GM21723 (cell line): ENCODE results near the gene DCBLD1.
"Not testable (repeated sequence)": the region's sequence is repeated elsewhere in the genome, so short reads cannot be mapped to it uniquely, and the experiment has no call there.

Experiments
- ATAC-seq: cut with Tn5 transposase; IDR thresholded peaks from one replicate; pipeline ENCODE4 v1.9.1; 2021; ENCODE audit warnings: mild to moderate bottlenecking, moderate library complexity; ENCODE audit not compliant: unreplicated experiment

The DCBLD1 gene

DNA sequence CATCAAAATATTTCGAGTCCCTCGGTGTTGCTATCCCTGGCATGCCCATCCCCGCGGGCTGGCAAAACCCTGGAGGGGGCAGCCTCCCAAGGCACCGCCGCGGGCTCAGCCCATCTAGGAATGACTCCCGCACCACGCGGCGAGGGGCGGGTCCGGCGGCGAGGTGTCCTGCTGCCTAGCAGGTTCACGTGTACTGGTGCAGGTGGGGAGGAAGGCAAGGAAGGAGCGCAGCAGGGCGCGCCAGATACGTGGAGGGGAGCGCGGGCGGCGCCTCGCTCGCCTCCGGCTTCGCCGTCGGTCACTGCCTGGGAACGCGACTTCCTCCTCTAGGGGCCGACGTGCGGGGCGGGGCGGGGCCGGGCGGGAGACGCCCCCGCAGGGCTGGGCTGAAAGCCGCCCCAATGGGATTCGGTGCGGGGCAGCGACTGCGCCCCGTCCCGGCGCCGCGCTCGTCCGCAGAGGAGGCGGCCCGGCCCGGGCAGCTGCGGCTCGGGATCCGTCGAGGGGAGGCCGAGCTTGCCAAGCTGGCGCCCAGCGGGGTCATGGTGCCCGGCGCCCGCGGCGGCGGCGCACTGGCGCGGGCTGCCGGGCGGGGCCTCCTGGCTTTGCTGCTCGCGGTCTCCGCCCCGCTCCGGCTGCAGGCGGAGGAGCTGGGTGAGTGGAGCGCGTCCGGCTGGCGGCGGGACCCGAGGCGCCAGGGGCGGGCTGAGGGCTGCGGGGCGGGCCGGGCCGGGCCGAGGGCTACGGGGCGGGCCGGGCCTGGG, at the start of gene DCBLD1:
TSS of gene DCBLD1 (plus strand) at position 435 of the 764 bp plus-strand sequence. CDS start at position 543, 108 bp downstream.
- ATAC-seq: peak; percentile 73

DNA sequence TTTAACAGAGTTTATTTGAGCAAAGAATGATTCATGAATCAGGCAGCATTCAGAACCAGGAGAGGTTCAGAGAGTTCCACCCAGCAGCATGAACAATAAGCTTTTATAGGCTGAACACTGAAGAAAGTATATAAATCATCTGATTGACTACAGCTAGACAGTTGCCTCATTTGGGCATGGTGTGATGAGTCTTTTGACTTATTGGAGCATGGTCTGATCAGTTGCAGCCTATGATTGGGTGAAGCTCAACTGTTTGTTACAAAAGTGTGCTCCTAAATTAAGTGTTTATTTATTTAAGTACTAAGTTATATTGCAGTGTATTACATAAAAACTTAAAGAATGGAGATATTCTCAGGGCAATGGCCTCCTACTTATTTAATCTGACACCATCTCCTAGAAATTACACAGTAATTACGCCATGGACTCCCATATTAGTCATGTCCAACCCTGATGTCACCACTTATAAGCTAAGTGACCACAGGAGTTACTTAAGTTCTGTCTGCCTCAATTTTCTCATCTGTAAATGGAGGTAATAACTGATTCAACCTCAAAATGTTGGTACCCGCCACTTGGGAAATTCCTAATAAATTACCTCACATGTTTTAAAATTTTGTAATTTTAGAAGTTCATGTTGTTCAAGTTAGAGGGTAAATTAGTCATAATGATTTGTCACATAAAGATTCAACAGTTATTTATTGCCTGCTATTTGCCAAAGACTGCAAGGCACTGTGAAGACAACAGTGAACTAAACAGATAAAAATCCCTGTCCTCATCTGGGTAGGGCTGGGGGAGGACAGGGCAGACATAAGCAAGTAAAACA, 41.6 kb upstream of the DCBLD1 start:
- ATAC-seq: no peak

DNA sequence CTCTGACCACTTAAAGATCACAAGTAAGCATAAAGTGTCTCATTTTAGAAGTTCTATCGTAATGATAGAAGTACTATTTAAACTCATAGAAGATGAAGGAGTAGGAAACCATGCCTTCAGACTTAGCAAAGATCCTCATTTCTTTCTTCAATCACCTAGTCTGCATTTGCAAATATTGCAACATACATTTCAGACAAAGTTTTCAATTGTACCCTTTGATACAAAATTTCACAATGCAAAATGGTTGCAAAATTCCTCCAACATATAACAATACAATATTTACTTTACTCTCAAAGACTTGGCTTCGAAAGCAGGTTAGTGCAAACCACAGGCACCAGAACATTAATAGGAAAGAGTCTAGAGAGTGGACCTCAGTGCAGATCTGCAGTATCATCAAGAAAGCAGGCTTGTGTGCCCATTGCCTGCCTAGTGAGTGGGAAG, 40.6 kb upstream of the DCBLD1 start:
- ATAC-seq: no peak

DNA sequence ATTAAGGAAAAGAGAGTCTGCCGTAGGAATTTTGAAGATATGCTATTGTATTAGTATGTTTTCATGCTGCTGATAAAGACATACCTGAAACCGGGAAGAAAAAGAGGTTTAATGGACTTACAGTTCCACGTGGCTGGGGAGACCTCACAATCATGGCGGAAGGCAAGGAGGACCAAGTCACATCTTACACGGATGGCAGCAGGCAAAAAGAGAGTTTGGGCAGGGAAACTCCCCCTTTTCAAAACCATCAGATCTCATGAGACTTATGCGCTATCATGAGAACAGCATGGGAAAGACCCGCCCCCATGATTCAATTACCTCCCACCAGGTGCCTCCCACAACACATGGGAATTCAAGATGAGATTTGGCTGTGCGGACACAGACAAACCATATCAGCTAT, 40.2 kb upstream of the DCBLD1 start:
- not testable (repeated sequence) for ATAC-seq

DNA sequence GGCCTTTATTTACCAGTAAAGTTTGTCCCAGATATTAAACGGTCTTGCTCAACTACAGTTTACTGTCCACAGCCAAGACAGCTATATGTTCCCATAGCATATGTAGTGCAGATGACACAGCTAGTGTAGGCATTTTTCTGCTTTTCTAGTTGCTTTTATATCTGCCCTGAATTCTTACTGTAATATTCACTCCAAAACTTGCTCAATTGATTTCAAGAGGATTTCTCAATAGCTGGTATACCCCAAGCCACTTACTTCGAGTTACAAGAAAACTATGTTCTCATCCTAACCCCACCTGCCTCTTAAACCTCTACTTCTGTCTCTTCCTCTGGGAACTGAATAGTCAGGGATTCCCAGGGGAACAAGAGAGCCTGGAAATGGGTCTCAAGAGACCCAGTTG, 37.9 kb upstream of the DCBLD1 start:
- no peak for ATAC-seq

DNA sequence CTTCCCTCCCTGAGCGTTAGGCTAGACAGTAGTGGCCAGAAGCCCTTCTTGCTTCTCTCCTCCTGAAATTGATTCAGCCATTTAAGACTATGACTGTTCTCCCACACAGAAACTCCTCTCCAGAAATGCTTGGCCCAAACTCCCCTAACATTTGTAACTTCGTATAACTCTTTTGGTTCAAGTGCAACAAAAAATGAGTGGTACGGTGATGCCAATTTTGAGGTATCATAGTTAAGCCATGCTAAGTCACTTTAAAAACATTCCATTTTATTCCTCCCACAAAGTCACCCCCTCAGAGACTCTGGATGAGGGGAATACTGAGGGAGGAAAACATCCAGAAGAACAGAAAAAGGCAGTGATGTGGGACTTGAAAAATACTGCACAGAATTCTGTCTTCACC, 35.6 kb upstream of the DCBLD1 start:
- no peak for ATAC-seq

DNA sequence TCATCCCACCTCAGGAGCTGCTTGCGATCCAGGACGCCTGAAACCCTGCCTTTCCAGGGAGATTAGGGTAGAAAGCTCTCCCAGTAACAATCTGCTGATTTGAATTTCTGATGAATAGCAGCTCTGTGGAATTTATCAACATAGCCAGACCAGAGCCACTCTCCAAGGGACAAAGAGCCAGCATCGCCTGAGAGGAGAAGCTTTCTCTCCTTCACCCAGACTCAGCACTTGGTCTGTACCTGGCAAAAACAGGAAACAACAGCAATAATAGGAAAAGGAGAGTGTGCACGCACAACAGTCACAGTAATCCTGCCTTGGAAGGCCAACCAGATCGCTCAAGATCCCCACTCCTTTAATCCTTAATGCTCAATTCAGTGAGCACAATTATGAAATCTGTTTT, 34.5 kb upstream of the DCBLD1 start:
- ATAC-seq: no peak

DNA sequence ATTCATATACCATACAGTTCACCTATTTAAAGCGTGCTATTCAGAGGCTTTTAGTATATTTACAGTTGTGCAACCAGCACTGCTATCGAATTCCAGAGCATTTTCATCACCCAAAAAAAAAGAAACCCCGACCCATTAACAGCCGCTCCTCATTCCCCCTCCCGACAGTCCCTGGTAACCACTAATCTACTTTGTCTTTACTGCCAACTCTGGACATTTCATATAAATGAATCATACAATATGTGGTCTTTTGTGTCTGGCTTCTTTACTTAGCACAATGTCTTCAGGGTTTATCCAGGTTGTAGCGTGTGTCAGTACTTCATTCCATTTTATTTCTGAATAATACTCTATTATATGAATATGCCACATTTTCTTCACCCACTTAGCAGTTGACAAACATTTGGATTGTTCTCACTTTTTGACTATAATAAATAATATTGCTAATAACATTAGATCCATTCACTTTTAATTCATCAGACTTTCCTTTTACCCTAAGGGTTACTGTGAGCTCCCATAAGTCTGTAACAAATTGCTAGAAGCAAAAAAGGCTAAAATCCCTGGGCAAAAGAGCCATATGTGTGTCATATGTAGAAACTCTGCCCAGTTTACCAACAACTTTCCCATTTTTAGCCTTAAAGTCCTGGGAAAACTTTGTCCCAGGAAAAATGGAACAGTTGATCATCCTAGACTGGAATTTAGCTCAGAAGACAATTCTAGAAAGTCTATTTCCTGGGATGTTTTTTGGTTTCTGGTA, 33.6 kb upstream of the DCBLD1 start:
- ATAC-seq: no peak

DNA sequence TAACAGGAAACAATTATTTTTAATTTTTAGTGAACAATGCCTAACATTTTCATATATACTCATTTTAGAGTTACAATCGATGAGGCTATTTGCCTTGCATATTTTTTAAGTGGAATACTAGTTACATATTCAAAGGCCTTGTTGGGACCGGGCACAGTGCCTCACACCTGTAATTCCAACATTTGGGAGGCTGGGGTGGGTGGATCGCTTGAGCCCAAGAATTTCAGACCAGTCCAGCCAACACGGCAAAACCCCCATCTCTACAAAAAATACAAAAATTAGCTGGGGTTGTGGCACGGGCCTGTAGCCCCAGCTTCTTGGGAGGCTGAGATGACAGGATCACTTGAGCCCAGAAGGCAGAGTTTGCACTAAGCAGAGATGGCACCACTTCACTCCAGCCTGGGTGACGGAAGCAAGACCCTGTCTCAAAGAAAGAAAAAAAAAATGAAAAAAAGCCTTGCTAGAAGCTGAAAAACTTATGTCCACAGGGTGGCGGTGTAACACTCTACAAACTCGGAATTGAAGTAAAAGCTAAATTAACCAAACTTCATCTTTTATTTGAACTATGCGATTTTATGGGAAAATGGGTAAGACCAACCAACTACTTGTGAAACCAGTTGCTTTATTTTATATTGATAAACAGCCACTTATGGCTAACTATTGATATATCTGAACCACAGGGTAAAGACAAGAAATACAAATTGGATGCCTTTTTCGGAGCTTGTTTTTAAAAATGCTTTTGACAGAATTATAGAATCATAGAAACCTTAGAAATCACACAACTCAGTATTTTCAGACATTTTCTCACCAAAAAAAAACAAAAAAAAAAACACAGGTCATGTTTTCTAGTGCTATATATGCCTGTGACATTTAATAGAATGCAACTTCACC, 32.7 kb upstream of the DCBLD1 start:
- no peak for ATAC-seq

DNA sequence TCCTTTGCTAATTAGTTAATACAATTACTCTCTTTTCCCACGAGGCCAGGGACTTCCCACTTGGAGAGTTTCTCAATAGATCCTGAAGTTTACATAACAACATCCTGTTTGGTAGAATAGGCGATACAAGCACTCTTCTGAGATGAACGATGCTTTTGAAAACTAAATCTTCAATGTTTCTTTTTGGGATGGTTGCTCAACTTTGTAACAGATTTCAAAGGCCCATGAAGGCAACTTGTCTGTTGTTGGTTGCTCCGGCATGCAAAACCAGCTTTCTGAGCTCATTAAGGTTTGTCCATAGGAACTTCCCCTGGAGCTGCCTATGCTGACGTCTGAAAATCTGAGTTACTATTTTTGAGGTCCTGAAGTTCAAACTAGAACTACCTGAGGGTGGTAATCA, 30.8 kb upstream of the DCBLD1 start:
- no peak for ATAC-seq

DNA sequence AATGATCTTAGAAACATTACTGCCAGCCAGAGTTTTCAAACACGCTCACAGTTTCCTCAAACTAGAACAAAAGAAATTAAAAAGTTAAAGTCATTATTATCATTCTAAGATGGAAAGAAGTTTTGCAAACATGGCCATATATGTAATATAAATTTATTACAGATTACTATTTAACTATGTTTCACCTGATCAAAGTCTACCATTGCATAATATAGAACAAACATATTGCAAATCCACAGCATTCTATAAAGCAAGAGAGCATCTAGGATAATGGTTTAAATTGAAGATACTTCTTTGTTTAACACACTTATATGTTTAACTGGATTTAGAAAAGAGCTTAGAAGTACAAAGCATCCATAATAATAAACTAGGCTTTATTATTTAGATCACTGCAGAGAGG, 26.2 kb upstream of the DCBLD1 start:
- ATAC-seq: no peak

DNA sequence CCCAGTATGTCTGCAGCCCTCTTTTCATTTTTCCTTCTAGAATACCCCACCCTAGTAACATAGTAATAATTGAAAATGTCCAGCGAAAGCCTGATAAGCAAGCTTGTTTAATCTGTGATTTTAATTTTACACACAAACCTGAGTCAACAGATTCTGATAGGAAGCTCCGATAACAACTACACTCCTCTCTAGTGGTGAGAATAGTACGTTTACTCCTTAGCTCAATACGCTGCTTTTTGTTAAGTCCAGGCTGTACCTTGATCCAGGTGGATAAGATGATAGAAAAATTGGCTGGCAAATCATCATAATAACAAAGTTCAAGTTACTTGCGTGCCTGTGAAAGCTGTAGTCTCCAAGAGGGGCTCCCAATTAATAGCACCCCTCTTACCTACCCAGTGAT, 25.5 kb upstream of the DCBLD1 start:
- ATAC-seq: no peak

DNA sequence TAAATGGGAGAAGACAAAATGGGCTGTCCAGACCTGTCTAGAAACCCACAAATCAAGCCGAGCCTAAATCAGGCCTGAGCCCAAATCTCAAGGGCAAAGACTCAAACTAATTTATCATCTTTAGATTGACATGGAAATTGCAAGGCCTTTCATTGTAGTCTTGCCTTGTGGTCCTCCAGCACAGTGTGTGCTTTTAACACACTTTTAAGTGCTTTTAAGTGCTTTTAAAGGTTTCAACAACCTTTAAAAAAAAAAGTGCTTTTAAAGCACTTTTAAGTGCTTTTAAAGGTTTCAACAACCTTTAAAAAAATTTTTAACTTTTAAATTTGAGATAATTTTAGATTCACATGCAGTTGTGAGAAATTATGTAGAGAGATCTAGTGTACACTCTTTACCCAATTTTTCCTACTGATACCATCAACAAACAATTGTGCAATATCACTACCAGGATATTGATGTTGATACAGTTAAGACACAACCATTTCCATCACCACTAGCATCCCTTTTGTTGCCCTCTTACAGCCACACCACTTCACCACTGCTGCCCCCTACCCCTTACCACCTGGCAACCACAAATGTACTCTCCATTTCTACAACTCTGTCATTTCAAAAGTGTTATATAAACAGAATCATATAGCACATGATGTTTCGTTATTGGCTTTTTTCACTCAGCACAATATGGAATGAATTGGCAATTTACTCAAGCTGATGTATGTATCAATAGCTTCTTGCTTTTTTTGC, 23.1 kb upstream of the DCBLD1 start:
- ATAC-seq: no peak

DNA sequence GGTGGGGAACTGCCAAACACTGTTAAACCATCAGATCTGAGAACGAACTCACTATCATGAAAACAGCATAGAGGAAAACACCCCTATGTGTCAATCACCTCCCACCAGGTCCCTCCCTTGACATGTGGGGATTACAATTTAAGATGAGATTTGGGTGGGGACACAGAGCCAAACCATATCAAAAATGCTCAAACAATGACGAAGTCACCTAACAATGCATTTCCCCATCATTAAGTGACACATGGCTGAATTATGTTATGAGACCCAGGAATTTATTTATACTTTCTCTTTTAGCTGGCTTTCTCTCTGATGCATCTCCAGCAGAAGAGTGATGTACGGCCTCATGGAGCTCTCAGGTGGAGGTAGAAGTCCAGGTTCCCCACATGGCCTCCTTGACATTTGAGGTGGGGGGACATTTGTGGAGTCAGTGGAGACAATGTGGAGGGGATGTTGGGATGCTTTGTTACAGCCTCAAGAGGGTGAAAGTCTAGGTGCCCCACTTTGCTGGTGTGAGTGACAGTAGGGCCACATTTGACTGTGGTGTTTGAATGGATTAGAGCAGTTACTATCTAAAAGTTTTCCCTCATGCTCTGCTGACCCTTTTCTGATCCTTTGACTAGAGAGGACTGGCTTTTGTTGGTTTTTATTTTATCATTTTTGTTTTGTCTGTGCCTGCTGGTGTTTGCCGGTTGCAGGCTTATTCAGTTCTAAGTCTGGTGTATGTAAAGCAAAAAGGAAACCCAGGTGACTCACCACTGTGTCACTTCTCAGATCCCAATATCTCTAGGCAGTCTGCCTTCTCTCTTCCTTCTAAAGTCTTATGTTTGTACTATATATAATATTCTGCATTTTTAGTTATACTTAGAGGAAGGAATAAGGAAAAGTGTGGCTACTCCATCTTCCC, 18.5 kb upstream of the DCBLD1 start:
- peak; percentile 76 for ATAC-seq

DNA sequence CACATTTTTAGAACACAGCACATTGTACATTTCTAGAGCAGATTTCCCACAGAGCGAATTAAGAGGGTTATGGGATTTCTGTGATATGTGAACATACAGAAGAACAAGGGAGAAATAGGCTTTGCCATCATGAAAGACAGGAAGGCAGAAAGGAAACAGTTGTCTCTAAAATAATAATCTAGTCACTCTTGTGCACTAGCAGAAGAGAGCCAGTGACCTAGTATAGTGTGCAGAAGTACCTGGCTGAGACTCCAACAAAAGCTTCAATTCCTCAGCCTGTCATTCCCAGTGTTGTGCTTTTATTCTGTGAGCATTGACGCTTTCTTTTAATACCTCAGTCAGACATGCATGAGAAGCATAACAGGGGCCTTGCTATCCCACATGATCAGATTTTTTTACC, 17.8 kb upstream of the DCBLD1 start:
- no peak for ATAC-seq

DNA sequence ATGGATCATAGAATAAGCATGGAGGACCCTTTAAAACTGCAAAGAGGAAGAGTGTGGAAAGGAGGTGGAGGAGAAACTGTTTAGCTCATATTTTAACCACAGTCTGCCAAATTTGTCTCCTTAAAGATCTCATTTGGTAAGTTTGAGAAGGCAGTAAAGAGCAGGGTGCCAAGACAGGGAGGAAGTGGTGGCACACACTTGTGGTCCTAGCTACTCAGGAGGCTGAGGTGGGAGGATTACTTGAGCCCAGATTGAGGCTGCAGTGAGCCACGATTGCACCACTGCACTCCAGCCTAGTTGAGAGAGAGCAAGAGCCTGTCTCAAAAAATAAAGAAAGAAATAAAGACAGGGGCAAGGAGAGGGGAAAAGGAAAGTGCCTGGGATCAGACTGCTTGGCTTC, 16.8 kb upstream of the DCBLD1 start:
- ATAC-seq: no peak

DNA sequence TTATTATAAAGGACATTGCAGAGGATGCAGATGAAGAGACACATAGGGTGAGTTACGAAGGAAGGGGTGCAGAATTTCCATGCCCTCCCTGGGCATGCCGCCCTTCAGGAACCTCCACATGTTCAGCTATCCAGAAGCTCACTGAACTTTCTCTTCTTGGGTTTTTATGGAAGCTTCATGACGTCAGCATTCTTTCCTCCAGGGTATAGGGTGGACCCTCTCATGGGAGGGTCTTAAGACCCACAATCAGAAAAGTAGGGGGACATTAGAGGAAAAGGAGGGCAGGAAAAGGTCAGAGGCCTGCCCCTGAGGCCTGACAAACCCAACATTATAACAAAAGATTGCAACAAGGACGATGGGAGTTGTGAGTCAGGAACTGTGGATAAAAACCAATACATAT, 14.6 kb upstream of the DCBLD1 start:
- no peak for ATAC-seq

DNA sequence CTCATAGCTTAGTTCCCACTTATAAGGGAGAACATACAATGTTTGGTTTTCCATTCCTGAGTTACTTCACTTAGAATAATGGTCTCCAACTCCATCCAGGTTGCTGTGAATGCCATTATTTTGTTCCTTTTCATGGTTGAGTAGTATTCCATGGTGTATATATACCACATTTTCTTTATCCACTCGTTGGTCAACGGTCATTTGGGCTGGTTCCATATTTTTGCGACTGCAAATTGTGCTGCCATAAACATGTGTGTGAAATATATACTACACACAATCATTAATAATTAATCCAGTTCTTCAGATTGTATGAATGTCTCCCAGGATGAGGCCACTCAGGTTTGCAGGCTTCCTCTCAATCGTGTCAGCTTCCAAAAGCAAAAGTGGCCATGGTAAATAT, 13.9 kb upstream of the DCBLD1 start:
- not testable (repeated sequence) for ATAC-seq

DNA sequence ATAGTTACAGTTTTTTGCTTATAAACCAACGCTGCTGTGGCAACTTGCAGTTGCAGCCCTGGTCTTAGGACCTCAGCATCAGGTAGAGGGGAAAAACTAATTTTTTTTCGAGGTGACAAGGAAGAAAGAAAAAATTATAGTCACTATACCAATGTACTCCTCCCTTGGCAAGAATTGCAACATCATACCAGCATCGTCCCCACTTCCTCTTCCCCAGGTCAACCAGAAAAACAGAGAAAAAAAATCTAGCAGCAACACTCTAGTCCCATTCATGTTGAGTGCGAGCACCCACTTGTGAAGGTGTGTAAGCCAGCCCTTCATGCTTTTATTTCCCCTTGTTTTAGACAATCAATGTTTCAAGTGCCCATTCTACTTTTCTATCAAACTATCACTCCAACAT, 13.1 kb upstream of the DCBLD1 start:
- ATAC-seq: no peak
